Transverse colon (tissue), 4 donors: ENCODE results near the gene HEYL.

Source experiments
- CTCF ChIP-seq, 5 experiments: fragments of 200-600 bp in 3 of 5; fragments of 450-650 bp in 2 of 5; sonication (generic) in 3 of 5; IDR thresholded peaks; 1 replicate in 2 of 5; 2 replicates in 3 of 5; pipeline ENCODE4 v1.5.1; 2016 to 2017; ENCODE audit warnings: antibody characterized with exemption in 5 of 5, inconsistent platforms in 3 of 5, mild to moderate bottlenecking in 2 of 5, moderate library complexity in 1 of 5
- EP300 ChIP-seq: sonication (generic); formaldehyde crosslinking; IDR thresholded peaks from one replicate; pipeline ENCODE4 v1.6.1; 2017; ENCODE audit warnings: antibody characterized with exemption, low read depth
- POLR2A ChIP-seq: fragments of 450-650 bp; IDR thresholded peaks from one replicate; pipeline ENCODE4 v1.6.1; 2016; ENCODE audit warnings: antibody characterized with exemption, mild to moderate bottlenecking, moderate library complexity
- POLR2AphosphoS5 ChIP-seq, 3 donors: sonication (generic); formaldehyde crosslinking; IDR thresholded peaks; one replicate each; pipeline ENCODE4 v1.6.1; 2016; ENCODE audit warnings: antibody characterized with exemption in 3 of 3

- TF ChIP-seq CTCF (IDR thresholded peaks at IDR 0.05): no peak
- TF ChIP-seq POLR2A: no peak
- TF ChIP-seq EP300: no peak
- no peak for TF ChIP-seq POLR2AphosphoS5 (IDR thresholded peaks at IDR 0.05)
Observed at GRCh38 chr1:39662861-39663260, 23.4 kb upstream of the HEYL start.
